HG02970 (cell line): Measurements from ENCODE around the gene NSMCE1.

Experiments used
- ATAC-seq: cut with Tn5 transposase; IDR thresholded peaks from one replicate; pipeline ENCODE4 v1.9.1; 2021; ENCODE audit warnings: mild to moderate bottlenecking, moderate library complexity, moderate number of reproducible peaks; ENCODE audit not compliant: unreplicated experiment, low FRiP score

NSMCE1 gene

GRCh38 chr16:27199736-27200135, 68.8 kb downstream of the NSMCE1 start:
- ATAC-seq, result no peak

GRCh38 chr16:27199235-27199586, 69.4 kb downstream of the NSMCE1 start:
- no peak for ATAC-seq

- no peak for ATAC-seq
These were observed 69.9 kb downstream of the NSMCE1 start for GRCh38 chr16:27198451-27199234.

- no peak for ATAC-seq
These were observed 71.6 kb downstream of the NSMCE1 start for GRCh38 chr16:27197004-27197403.

GRCh38 chr16:27195941-27196595, 72.5 kb downstream of the NSMCE1 start:
- ATAC-seq, result no peak

- no peak for ATAC-seq
These were observed 73.4 kb downstream of the NSMCE1 start for GRCh38 chr16:27195076-27195741.

- ATAC-seq, result no peak
These were observed 75.1 kb downstream of the NSMCE1 start for GRCh38 chr16:27193300-27193990.

- no peak for ATAC-seq
These were observed 77.1 kb downstream of the NSMCE1 start for GRCh38 chr16:27191352-27191924.

- no peak for ATAC-seq
These were observed 78.2 kb downstream of the NSMCE1 start for GRCh38 chr16:27190316-27190871.

- ATAC-seq, result no peak
These were observed 79.1 kb downstream of the NSMCE1 start for GRCh38 chr16:27189335-27189972.

GRCh38 chr16:27188633-27189032, 79.9 kb downstream of the NSMCE1 start:
- ATAC-seq, result no peak

GRCh38 chr16:27185776-27186130, 82.8 kb downstream of the NSMCE1 start:
- no peak for ATAC-seq

GRCh38 chr16:27182906-27183405, 85.6 kb downstream of the NSMCE1 start:
- no peak for ATAC-seq

- no peak for ATAC-seq
These were observed 87.4 kb downstream of the NSMCE1 start for GRCh38 chr16:27181019-27181790.

GRCh38 chr16:27179500-27180072, 89.0 kb downstream of the NSMCE1 start:
- no peak for ATAC-seq

GRCh38 chr16:27177031-27177774, 91.4 kb downstream of the NSMCE1 start:
- no peak for ATAC-seq

GRCh38 chr16:27175888-27176287, 92.7 kb downstream of the NSMCE1 start:
- no peak for ATAC-seq
